Endodermal cell (in vitro differentiated cells): Measurements from ENCODE around the gene SH3PXD2B. TPM values are rescaled to one million over a fixed set of nuclear protein-coding genes. Genes with fewer than 3 reads are reported as not detected.

ENCODE experiments used
- DNase-seq: peaks from one replicate; pipeline ENCODE4 v3.0.0-alpha.2; 2017
- H3K27ac ChIP-seq: 2 replicates; pipeline ENCODE4 v1.5.1; 2013; ENCODE audit warnings: mild to moderate bottlenecking, low read depth, low read length, moderate library complexity
- H3K27me3 ChIP-seq: 2 replicates; pipeline ENCODE4 v1.6.1; 2013; ENCODE audit warnings: mild to moderate bottlenecking, low read length, moderate library complexity; ENCODE audit not compliant: insufficient read depth, control insufficient read depth, poor library complexity, severe bottlenecking
- H3K36me3 ChIP-seq: 2 replicates; pipeline ENCODE4 v1.7.0; 2013; ENCODE audit warnings: mild to moderate bottlenecking, low read length, moderate library complexity; ENCODE audit not compliant: control insufficient read depth, insufficient read depth
- H3K4me1 ChIP-seq: one replicate; pipeline ENCODE4 v1.7.0; 2013; ENCODE audit warnings: low read length; ENCODE audit not compliant: control insufficient read depth, insufficient read depth
- H3K4me3 ChIP-seq: 2 replicates; pipeline ENCODE4 v1.5.1; 2013; ENCODE audit warnings: mild to moderate bottlenecking, low read length, moderate library complexity
- H3K9ac ChIP-seq: 2 replicates; pipeline ENCODE4 v1.6.1; 2013; ENCODE audit warnings: mild to moderate bottlenecking, low read length, moderate library complexity; ENCODE audit not compliant: poor library complexity, severe bottlenecking; ENCODE audit errors: extremely low read depth
- H3K9me3 ChIP-seq: 2 replicates; pipeline ENCODE4 v1.6.1; 2013; ENCODE audit warnings: mild to moderate bottlenecking, low read length, moderate library complexity; ENCODE audit not compliant: control insufficient read depth
- H3K27ac Mint-ChIP-seq: 2 replicates; pipeline ENCODE4 v1.8.0; 2020; ENCODE audit warnings: mixed read lengths
- H3K27me3 Mint-ChIP-seq: 2 replicates; pipeline ENCODE4 v1.8.0; 2021; ENCODE audit warnings: mild to moderate bottlenecking, mixed read lengths; ENCODE audit not compliant: insufficient read depth
- H3K36me3 Mint-ChIP-seq: 2 replicates; pipeline ENCODE4 v1.8.0; 2020; ENCODE audit warnings: low read depth, mixed read lengths
- H3K4me1 Mint-ChIP-seq: 2 replicates; pipeline ENCODE4 v1.8.0; 2020; ENCODE audit warnings: mixed read lengths
- H3K4me3 Mint-ChIP-seq: 2 replicates; pipeline ENCODE4 v1.8.0; 2020; ENCODE audit warnings: mild to moderate bottlenecking, moderate library complexity, mixed read lengths
- H3K9me3 Mint-ChIP-seq: 2 replicates; pipeline ENCODE4 v1.8.0; 2020; ENCODE audit warnings: mild to moderate bottlenecking, mixed read lengths
- CTCF ChIP-seq: fragments of 200-600 bp; sonication (generic); conservative IDR thresholded peaks from 2 replicates; pipeline ENCODE4 v1.5.0; 2021; ENCODE audit warnings: antibody characterized with exemption, mild to moderate bottlenecking
- WGBS, 2 experiments: methylation state at CpG; one replicate each; pipeline versions ENCODE4 v1.1.5 to v1.1.7; 2013; ENCODE audit warnings: missing lambda C conversion rate in 2 of 2, mixed read lengths in 1 of 2; ENCODE audit not compliant: insufficient coverage in 1 of 2, insufficient read length in 1 of 2; 5-methylcytosine and 5-hydroxymethylcytosine counted together
- total RNA-seq, 2 donors: library from RNA; stranded (reverse); fragmentation: NEBNext Ultra II Directional in 1 of 2; extraction: Animal tissue kit (Norgen Biotek cat#: 25700) in 1 of 2; gene quantifications; 2 replicates in 1 of 2; 3 replicates in 1 of 2; pipeline ENCODE4 v1.2.1, GENCODE V29; 2021

The SH3PXD2B gene
- total RNA-seq, 2 donors from 2014 or later = 62.2 to 74.9 TPM

GRCh38 chr5:172315587-172316493 lies 138.5 kb downstream of the SH3PXD2B start:
- Histone ChIP-seq H3K36me3 (no peaks in the 10 kb centered on the region), H3K27me3 (peaks cover 15% of the 10 kb centered on the region), H3K4me3 (no peak overlapping the region), H3K4me1 (peaks cover 5% of the 10 kb centered on the region), H3K9ac (no peak overlapping the region), H3K9me3 (no peaks in the 10 kb centered on the region), H3K27ac (no peak overlapping the region)
- WGBS, 2 experiments = 93 to 95% methylated on average over 7 to 11 of the region's 11 CpGs
- H3K4me1 Mint-ChIP-seq = peaks cover 5% of the 10 kb centered on the region
- peaks cover 23% of the 10 kb centered on the region for H3K27me3 Mint-ChIP-seq
- H3K9me3 Mint-ChIP-seq = no peaks in the 10 kb centered on the region
- no peak overlapping the region for H3K4me3 Mint-ChIP-seq
- no peaks in the 10 kb centered on the region for H3K36me3 Mint-ChIP-seq
- DNase-seq = peak; percentile 17
- H3K27ac Mint-ChIP-seq = no peak overlapping the region
- no peak for TF ChIP-seq CTCF

- H3K27ac Mint-ChIP-seq = no peak overlapping the region
- no peak overlapping the region for H3K4me3 ChIP-seq
Measured at GRCh38 chr5:172313915-172314314, 140.4 kb downstream of the SH3PXD2B start.

GRCh38 chr5:172312286-172312685 lies 142.0 kb downstream of the SH3PXD2B start:
- peak; percentile 23 for DNase-seq
- peaks cover 5% of the 10 kb centered on the region for H3K4me1 ChIP-seq
- Mint-ChIP-seq H3K27me3 (peaks cover 6% of the 10 kb centered on the region), H3K4me3 (no peak overlapping the region), H3K4me1 (peaks cover 5% of the 10 kb centered on the region), H3K9me3 (no peaks in the 10 kb centered on the region), H3K36me3 (no peaks in the 10 kb centered on the region), H3K27ac (no peak overlapping the region)
- WGBS, 2 experiments = 80 to 85% methylated on average over 1 of the region's 1 CpG
- no peaks in the 10 kb centered on the region for H3K27me3 ChIP-seq
- no peak overlapping the region for H3K27ac ChIP-seq
- no peak overlapping the region for H3K9ac ChIP-seq
- no peak for TF ChIP-seq CTCF
- no peaks in the 10 kb centered on the region for H3K9me3 ChIP-seq
- H3K36me3 ChIP-seq = no peaks in the 10 kb centered on the region
- no peak overlapping the region for H3K4me3 ChIP-seq

More at GRCh38 chr5:172313915-172314314, 140.4 kb downstream of the SH3PXD2B start:
- H3K4me3 Mint-ChIP-seq = no peak overlapping the region
- H3K27me3 ChIP-seq = no peaks in the 10 kb centered on the region
- no peaks in the 10 kb centered on the region for H3K9me3 Mint-ChIP-seq
- no peak overlapping the region for H3K27ac ChIP-seq
- H3K4me1 Mint-ChIP-seq = peaks cover 5% of the 10 kb centered on the region
- TF ChIP-seq CTCF = no peak
- H3K4me1 ChIP-seq = peaks cover 5% of the 10 kb centered on the region
- H3K9ac ChIP-seq = no peak overlapping the region
- H3K36me3 Mint-ChIP-seq = no peaks in the 10 kb centered on the region
- no peaks in the 10 kb centered on the region for H3K36me3 ChIP-seq
- peaks cover 11% of the 10 kb centered on the region for H3K27me3 Mint-ChIP-seq
- H3K9me3 ChIP-seq = no peaks in the 10 kb centered on the region
- WGBS, 2 experiments = 96 to 100% methylated on average over 4 of the region's 4 CpGs
- peak; percentile 18 for DNase-seq
